HCT116 (cell line): ENCODE measurements around the gene MISP. TPM values are rescaled to one million over a fixed set of nuclear protein-coding genes. Genes with fewer than 3 reads are reported as not detected.

Source experiments
- ATAC-seq: fragments of 200-7000 bp; cut with Tn5 transposase; 2 replicates; pipeline ENCODE4 v1.9.1; 2020; ENCODE audit warnings: mild to moderate bottlenecking, moderate library complexity
- BruUV-seq: library from RNA; stranded (reverse); fragments of 400-500 nt; replicated peaks from 2 replicates; lab custom pipeline; 2021; lab: Mats Ljungman, UMichigan
- CTCF ChIA-PET: fragments of 300-600 bp; sonication (Branson Sonifier 250); formaldehyde crosslinking; loops from one replicate; lab custom pipeline; 2021; ENCODE audit warnings: antibody characterized with exemption; lab: Charles Lee
- POLR2A ChIA-PET: fragments of 300-600, 350-600 bp; sonication (Branson Sonifier 250); formaldehyde crosslinking; loops from one replicate; lab custom pipeline; 2021; ENCODE audit warnings: antibody characterized with exemption; lab: Charles Lee
- RAD21 ChIA-PET, 2 experiments: fragments of 300-600 bp; sonication (Branson Sonifier 250); formaldehyde crosslinking; loops; one replicate each; lab custom pipeline; 2023; ENCODE audit warnings: low total read pairs in 2 of 2; ENCODE audit not compliant: uncharacterized antibody in 2 of 2, unreplicated experiment in 2 of 2, low non-redundant PET in 1 of 2; lab: Charles Lee
- DNase-seq: peaks from one replicate; pipeline ENCODE4 v3.0.0-alpha.2; 2010; ENCODE audit warnings: low read depth, low spot score
- H2AFZ ChIP-seq: fragments of 200-600 bp; shearing (Covaris generic), sonication (generic); 2 replicates; pipeline ENCODE4 v1.6.1; 2017; ENCODE audit warnings: low read depth, mixed run types, mixed read lengths, antibody characterized with exemption, low read length; ENCODE audit not compliant: poor library complexity, severe bottlenecking
- H3K27ac ChIP-seq: 2 replicates; pipeline ENCODE4 v1.5.1; 2012; ENCODE audit warnings: low read depth, low read length
- H3K27me3 ChIP-seq: fragments of 200-600 bp; sonication (generic); 2 replicates; pipeline ENCODE4 v1.6.1; 2016; ENCODE audit warnings: mixed run types, low read length, mixed read lengths; ENCODE audit not compliant: insufficient read depth
- H3K36me3 ChIP-seq, 2 experiments: fragments of 200-500 bp in 1 of 2; fragments of 200-600 bp in 1 of 2; sonication (Bioruptor generic) in 1 of 2; sonication (generic) in 1 of 2; 2 replicates each; pipeline versions ENCODE4 v1.5.1 to v1.6.1; 2014 to 2016; ENCODE audit warnings: low read length in 2 of 2, inconsistent platforms in 1 of 2, mixed read lengths in 1 of 2, mixed run types in 1 of 2; ENCODE audit not compliant: insufficient read depth in 2 of 2, control insufficient read depth in 1 of 2
- H3K4me1 ChIP-seq, 2 experiments: fragments of 200-600 bp in 1 of 2; sonication (generic) in 1 of 2; 2 replicates each; pipeline versions ENCODE4 v1.5.1 to v1.6.1; 2012 to 2017; ENCODE audit warnings: low read length in 2 of 2, inconsistent platforms in 1 of 2, mild to moderate bottlenecking in 1 of 2, mixed read lengths in 1 of 2, mixed run types in 1 of 2, moderate library complexity in 1 of 2; ENCODE audit not compliant: insufficient read depth in 2 of 2, control insufficient read depth in 1 of 2
- H3K4me2 ChIP-seq: fragments of 200-600 bp; sonication (generic); 2 replicates; pipeline ENCODE4 v1.6.1; 2017; ENCODE audit warnings: mixed run types, low read length, mixed read lengths
- H3K4me3 ChIP-seq, 2 experiments: fragments of 200-600 bp in 1 of 2; sonication (generic) in 1 of 2; replicated peaks in 1 of 2; 2 replicates each; pipeline ENCODE4 v1.5.1; 2011 to 2016; ENCODE audit warnings: low read length in 2 of 2, control low read depth in 1 of 2, low read depth in 1 of 2, mild to moderate bottlenecking in 1 of 2, mixed read lengths in 1 of 2, mixed run types in 1 of 2
- H3K79me2 ChIP-seq: fragments of 200-600 bp; sonication (generic); 2 replicates; pipeline ENCODE4 v1.6.1; 2017; ENCODE audit warnings: mild to moderate bottlenecking, mixed run types, low read length, moderate library complexity, mixed read lengths; ENCODE audit not compliant: insufficient read depth
- H3K9ac ChIP-seq: fragments of 200-600 bp; sonication (generic); 2 replicates; pipeline ENCODE4 v1.6.1; 2016; ENCODE audit warnings: low read length, mixed read lengths
- H3K9me2 ChIP-seq: fragments of 200-600 bp; sonication (generic), shearing (Covaris generic); 2 replicates; pipeline ENCODE4 v1.6.1; 2017; ENCODE audit warnings: mixed run types, mild to moderate bottlenecking, moderate library complexity; ENCODE audit not compliant: insufficient read depth
- H3K9me3 ChIP-seq, 2 experiments: fragments of 200-500 bp in 1 of 2; fragments of 200-600 bp in 1 of 2; sonication (Bioruptor generic) in 1 of 2; sonication (generic) in 1 of 2; 2 replicates each; pipeline ENCODE4 v1.6.1; 2014 to 2017; ENCODE audit warnings: low read length in 2 of 2, mixed read lengths in 2 of 2, inconsistent platforms in 1 of 2, low read depth in 1 of 2, mild to moderate bottlenecking in 1 of 2, mixed run types in 1 of 2, moderate library complexity in 1 of 2; ENCODE audit not compliant: control insufficient read depth in 1 of 2, insufficient read depth in 1 of 2
- H4K20me1 ChIP-seq: fragments of 200-600 bp; sonication (generic), shearing (Covaris generic); 2 replicates; pipeline ENCODE4 v1.6.1; 2017; ENCODE audit warnings: mixed run types, mild to moderate bottlenecking, moderate library complexity; ENCODE audit not compliant: insufficient read depth
- CBX3 ChIP-seq: IDR thresholded peaks from 2 replicates; pipeline ENCODE4 v1.6.1; 2012; ENCODE audit warnings: low read depth
- EGR1 ChIP-seq: IDR thresholded peaks from 2 replicates; pipeline ENCODE4 v1.6.1; 2012; ENCODE audit warnings: low read depth
- JUND ChIP-seq: IDR thresholded peaks from 2 replicates; pipeline ENCODE4 v1.6.1; 2012
- POLR2A ChIP-seq: IDR thresholded peaks from 2 replicates; pipeline ENCODE4 v1.7.0; 2011; ENCODE audit warnings: borderline replicate concordance; ENCODE audit not compliant: insufficient read depth, insufficient read length; ENCODE audit errors: extremely low read depth
- POLR2AphosphoS5 ChIP-seq: IDR thresholded peaks from 2 replicates; pipeline ENCODE4 v1.6.1; 2011; ENCODE audit warnings: mild to moderate bottlenecking, low read depth, low read length, moderate library complexity
- YY1 ChIP-seq: IDR thresholded peaks from 2 replicates; pipeline ENCODE4 v1.6.1; 2011; ENCODE audit warnings: low read length, low read depth, moderate library complexity, mild to moderate bottlenecking; ENCODE audit not compliant: insufficient replicate concordance; ENCODE audit errors: extremely low read depth
- ZFX ChIP-seq: fragments of 450-650 bp; IDR thresholded peaks from 2 replicates; pipeline ENCODE4 v1.6.1; 2017
- intact Hi-C: fragments of 100-400 bp; cut with micrococcal nuclease; formaldehyde crosslinking; loops from 2 replicates; pipeline ENCODE4 v1.10.0; 2022
- total RNA-seq: library from RNA; stranded (reverse); gene quantifications from one replicate; pipeline ENCODE4 v1.2.1, GENCODE V29; 2021; ENCODE audit not compliant: unreplicated experiment
- TF ChIP-seq, protein P1 (sequence below): IDR thresholded peaks from 2 replicates; pipeline ENCODE4 v1.6.1; 2011; ENCODE audit warnings: mild to moderate bottlenecking, low read length, moderate library complexity; ENCODE audit not compliant: insufficient replicate concordance; ENCODE audit errors: extremely low read depth
- TF ChIP-seq, protein P2 (sequence below): IDR thresholded peaks from 2 replicates; pipeline ENCODE4 v1.6.1; 2012
- TF ChIP-seq, protein P3 (sequence below), 3 experiments: fragments of 200-600 bp in 1 of 3; sonication (generic) in 1 of 3; IDR thresholded peaks in 2 of 3; conservative IDR thresholded peaks in 1 of 3; 2 replicates each; pipeline ENCODE4 v1.5.1; 2012 to 2017; ENCODE audit warnings: low read depth in 2 of 3, low read length in 2 of 3, antibody characterized with exemption in 1 of 3, borderline replicate concordance in 1 of 3, control low read depth in 1 of 3, mild to moderate bottlenecking in 1 of 3, mixed read lengths in 1 of 3, mixed run types in 1 of 3, moderate library complexity in 1 of 3; ENCODE audit not compliant: insufficient read depth in 1 of 3

Gene MISP
- total RNA-seq, 1 experiment from 2014 or later: 38.2 TPM

DNA sequence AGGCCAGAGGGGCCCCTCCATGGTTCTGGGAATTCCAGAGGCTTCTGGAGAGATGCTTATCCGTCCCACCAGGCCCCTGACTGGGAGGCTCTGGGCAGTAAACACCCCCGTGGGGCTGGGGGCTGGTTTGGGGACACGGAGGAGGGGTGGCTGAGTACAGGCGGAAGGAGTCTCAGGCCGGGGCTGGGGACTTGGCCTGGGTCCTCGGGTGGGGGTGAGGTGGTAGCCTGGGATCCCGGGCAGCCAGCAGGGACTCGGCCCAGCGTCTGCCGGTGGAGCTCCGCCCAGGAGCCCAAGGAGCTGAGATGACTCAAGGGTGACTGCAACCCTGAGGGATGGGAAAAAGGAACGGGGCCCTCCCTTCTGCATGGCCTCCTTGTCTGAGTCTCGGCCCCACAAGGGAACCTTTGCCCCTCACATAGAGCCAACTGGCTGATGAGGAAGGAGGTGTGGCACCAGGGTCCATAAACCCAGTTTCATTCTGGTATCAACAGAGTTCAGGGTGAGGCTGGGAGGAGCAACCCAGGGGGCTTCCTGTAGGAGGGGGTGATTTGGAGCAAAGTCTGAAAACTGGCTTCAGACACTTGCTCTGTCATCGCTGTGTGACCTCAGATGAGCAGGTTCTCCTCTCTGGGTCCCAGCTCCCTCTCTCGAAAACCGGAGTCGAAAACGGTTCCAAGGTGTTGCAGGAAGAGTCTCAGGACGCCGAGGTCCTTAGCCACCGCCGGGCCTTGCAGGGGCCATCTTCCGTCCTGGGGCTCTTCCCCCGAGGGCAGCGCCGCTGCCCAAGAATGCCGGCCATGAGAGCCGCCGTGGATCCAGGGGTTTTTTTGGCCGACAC, 809 bp downstream of the MISP start:
- intact Hi-C loops: no loop called here
- Histone ChIP-seq H2AFZ (no peak overlapping the region), H3K9ac (peak overlapping the region; percentile 86), H3K27me3 (no peaks in the 10 kb centered on the region), H3K4me3 (peak overlapping the region; percentile 60 to 74), H3K79me2 (peaks cover 37% of the 10 kb centered on the region), H3K4me1 (peaks cover 33 to 45% of the 10 kb centered on the region in 2 experiments), H3K9me2 (no peaks in the 10 kb centered on the region), H3K9me3 (peaks cover 0 to 3% of the 10 kb centered on the region in 2 experiments; a peak in 2 of 4 replicates), H3K27ac (peak overlapping the region; percentile 83), H3K4me2 (peak overlapping the region; percentile 98), H4K20me1 (no peaks in the 10 kb centered on the region), H3K36me3 (peaks cover 0 to 7% of the 10 kb centered on the region in 2 experiments; a peak in 1 of 4 replicates)
- POLR2A ChIA-PET: interaction anchor here (0.6 to 1.8 kb wide), 7 partner anchors 45 to 98 kb away, joined by 3 to 5 read pairs (median 3); partner anchors contain the start of gene PTBP1
- RAD21 ChIA-PET: no interaction called here
- CTCF ChIA-PET: interaction anchor here (0.8 to 2.4 kb wide), 9 partner anchors 10 to 493 kb away, joined by 3 to 7 read pairs (median 4); partner anchors contain the start of gene RNF126
- peak; percentile 68 for ATAC-seq
- BruUV-seq: TSS peak; percentile 78
- no peak for TF ChIP-seq EGR1
- TF ChIP-seq, protein P1, sequence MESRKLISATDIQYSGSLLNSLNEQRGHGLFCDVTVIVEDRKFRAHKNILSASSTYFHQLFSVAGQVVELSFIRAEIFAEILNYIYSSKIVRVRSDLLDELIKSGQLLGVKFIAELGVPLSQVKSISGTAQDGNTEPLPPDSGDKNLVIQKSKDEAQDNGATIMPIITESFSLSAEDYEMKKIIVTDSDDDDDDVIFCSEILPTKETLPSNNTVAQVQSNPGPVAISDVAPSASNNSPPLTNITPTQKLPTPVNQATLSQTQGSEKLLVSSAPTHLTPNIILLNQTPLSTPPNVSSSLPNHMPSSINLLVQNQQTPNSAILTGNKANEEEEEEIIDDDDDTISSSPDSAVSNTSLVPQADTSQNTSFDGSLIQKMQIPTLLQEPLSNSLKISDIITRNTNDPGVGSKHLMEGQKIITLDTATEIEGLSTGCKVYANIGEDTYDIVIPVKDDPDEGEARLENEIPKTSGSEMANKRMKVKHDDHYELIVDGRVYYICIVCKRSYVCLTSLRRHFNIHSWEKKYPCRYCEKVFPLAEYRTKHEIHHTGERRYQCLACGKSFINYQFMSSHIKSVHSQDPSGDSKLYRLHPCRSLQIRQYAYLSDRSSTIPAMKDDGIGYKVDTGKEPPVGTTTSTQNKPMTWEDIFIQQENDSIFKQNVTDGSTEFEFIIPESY: no peak
- TF ChIP-seq YY1: no peak
- TF ChIP-seq, protein P2, sequence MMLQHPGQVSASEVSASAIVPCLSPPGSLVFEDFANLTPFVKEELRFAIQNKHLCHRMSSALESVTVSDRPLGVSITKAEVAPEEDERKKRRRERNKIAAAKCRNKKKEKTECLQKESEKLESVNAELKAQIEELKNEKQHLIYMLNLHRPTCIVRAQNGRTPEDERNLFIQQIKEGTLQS: no peak
- TF ChIP-seq ZFX: peak; percentile 49; the same call in 1 of the 2 replicates
- no peak; the same call in 1 of the 2 replicates for TF ChIP-seq JUND
- no peak for TF ChIP-seq POLR2A
- TF ChIP-seq CBX3: no peak
- peak; percentile 62 for TF ChIP-seq POLR2AphosphoS5
- TF ChIP-seq, protein P3, sequence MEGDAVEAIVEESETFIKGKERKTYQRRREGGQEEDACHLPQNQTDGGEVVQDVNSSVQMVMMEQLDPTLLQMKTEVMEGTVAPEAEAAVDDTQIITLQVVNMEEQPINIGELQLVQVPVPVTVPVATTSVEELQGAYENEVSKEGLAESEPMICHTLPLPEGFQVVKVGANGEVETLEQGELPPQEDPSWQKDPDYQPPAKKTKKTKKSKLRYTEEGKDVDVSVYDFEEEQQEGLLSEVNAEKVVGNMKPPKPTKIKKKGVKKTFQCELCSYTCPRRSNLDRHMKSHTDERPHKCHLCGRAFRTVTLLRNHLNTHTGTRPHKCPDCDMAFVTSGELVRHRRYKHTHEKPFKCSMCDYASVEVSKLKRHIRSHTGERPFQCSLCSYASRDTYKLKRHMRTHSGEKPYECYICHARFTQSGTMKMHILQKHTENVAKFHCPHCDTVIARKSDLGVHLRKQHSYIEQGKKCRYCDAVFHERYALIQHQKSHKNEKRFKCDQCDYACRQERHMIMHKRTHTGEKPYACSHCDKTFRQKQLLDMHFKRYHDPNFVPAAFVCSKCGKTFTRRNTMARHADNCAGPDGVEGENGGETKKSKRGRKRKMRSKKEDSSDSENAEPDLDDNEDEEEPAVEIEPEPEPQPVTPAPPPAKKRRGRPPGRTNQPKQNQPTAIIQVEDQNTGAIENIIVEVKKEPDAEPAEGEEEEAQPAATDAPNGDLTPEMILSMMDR (IDR thresholded peaks at IDR 0.05 in 2 of 3, conservative IDR thresholded peaks at IDR 0.05 in 1 of 3; ENCODE audit: borderline replicate concordance in 1 of 3, insufficient read depth in 1 of 3, low read depth in 2 of 3, low read length in 2 of 3): no peak
- no peak for DNase-seq
